Fibroblast of lung (primary cell): ENCODE measurements around the gene CA12.

Experiments used
- CTCF ChIP-seq, 2 donors: IDR thresholded peaks in 1 of 2; conservative IDR thresholded peaks in 1 of 2; 1 replicate in 1 of 2; 2 replicates in 1 of 2; pipeline ENCODE4 v1.5.1; 2011 to 2012; ENCODE audit warnings: low read length in 2 of 2, control low read depth in 1 of 2, inconsistent platforms in 1 of 2, low read depth in 1 of 2, mild to moderate bottlenecking in 1 of 2
- EZH2 ChIP-seq: IDR thresholded peaks from 2 replicates; pipeline ENCODE4 v1.5.1; 2012; ENCODE audit warnings: low read length, control low read depth, mild to moderate bottlenecking; ENCODE audit errors: missing control alignments

GRCh38 chr15:63345391-63345752 lies 36.3 kb downstream of the CA12 start:
- TF ChIP-seq CTCF (conservative IDR thresholded peaks at IDR 0.05 in 1 of 2, IDR thresholded peaks at IDR 0.05 in 1 of 2; ENCODE audit: low read depth in 1 of 2, low read length in 2 of 2) = no peak
- no peak for TF ChIP-seq EZH2
